GM18861 (cell line): ENCODE measurements around the gene ZCCHC4.

ENCODE experiments used
- ATAC-seq: cut with Tn5 transposase; IDR thresholded peaks from one replicate; pipeline ENCODE4 v1.9.1; 2021; ENCODE audit not compliant: unreplicated experiment

The ZCCHC4 gene

DNA sequence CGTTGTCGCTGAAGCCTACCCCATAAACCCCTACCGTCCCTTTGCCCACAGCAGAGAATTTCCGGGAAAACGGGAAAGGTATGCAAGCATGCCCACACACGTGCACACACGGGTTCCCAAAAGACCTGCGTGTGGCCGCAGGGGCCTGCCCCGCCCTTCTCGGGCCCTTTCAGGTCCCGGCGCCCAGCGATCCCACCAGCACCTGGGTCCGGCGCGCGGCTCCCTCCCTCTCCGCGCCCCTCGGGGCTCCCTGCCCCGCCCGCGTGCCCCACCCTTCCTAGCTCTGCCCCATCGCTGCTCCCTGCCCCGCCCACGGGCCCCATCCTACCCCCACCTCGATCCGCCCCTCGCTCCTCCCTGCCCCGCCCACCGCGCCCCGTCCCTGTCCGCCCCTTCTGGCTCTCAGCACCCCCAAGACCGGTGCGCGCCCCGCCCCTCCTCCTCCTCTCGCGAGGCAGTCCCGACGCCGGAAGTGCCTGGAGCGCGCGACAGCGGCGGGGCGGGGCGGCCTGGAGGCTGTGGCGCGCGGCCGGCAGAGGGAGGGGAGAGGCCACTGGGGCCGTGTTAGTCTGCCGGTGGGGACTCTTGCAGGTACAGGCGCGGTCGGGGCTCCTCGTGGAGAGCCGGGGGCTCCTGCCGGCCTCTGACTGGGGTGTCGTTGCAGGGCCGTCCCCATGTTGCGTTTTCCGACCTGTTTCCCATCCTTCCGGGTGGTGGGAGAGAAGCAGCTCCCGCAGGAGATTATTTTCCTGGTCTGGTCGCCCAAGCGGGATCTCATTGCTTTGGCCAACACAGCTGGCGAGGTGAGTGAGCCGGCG lies 64.4 kb downstream of the ZCCHC4 start, which contains the start of gene ANAPC4:
Gene ANAPC4, plus strand, starts transcription at position 510 of the 818 bp plus-strand sequence. Its CDS starts 165 bp downstream, at position 675.
- peak; percentile 89 for ATAC-seq

DNA sequence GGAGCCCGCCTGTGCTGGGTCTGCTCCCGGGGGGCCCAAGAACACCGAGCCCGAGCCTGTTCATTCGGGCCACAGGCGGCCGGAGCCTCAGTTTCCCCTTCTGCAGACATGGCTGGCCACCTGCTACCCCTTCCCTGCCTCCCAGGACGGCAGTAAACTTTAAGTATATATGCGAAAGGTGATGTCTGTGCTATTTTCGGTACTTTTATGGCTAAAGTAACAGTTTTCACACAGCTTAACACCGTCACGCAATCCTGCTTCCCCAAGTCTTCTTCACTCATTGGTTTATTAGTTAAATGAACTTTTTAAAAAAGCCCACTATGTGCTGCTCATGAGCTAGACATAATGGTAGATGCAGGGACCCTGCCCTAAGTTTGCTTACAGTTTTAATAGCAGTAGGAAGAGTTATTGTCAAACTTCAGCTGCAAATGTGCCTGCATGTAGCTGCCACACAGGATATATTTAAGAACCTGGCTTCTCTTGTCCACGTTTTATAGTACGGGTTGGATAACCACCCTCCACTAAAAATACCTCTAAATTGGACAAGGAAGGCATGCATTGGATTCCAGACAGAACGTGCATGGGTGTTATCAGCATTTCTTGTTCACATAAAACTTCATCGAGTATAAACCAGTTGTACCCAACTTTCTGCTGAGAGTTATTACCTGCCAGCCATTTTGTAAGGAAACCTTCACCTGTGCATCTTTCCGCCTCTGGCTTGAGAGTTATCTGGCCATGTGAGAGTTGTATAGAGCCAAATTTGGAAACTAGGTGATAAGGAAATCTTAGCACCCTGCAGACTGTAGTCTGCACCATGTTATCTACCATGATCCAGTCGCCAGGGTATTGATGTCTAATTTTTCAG lies 65.2 kb downstream of the ZCCHC4 start:
- ATAC-seq: peak; percentile 10

DNA sequence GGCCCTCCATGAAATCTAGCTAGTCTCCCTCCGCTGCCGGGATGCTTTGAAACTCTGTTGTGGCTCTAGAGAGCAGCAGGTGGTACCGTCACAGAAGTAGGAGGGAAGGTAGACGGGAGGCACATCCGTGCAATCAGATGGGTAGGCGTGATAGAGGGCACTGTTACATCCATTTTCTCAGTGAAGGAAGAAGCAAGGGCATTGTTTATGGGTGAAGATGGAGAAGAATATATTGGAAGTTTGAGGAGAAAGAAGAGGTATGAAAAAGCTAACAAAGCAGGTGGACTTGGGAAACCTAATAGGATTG lies 65.8 kb downstream of the ZCCHC4 start:
- no peak for ATAC-seq

DNA sequence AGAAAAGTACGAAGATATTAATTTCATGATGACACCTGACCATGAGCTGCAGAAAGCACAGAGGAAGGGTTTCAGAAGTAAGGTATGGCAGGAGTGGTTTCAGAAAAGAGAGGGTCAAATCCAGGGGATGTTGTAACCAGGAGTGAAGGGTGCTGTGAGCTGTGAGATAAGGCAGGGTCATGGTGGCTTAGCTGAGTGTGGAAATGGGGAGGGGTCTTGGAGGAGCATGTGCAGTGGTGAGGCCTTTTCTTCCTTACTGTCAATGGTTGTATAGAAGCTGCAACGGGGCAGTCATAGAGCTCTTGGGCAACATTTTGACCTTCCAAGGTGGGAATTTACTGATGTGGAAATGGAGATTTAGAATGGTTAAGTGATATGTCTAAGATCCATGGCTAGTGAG lies 67.0 kb downstream of the ZCCHC4 start:
- no peak for ATAC-seq

DNA sequence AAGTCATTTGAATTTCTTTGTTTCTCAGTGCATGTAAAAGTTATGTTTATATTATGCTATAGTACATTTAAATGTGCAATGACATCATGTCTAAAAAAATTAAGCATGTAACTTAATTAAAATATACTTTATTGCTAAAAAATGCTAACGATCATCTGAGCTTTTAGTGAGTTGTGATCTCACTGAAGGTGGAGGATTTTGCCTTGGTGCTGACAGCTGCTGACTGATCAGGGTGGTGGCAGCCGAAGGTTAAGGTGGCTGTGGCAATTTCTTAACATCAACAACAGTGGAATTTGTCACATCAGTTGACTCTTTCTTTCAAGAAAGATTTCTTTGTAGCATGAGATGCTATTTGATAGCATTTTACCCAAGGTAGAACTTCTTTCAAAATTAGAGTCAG lies 71.1 kb downstream of the ZCCHC4 start:
- no peak for ATAC-seq

DNA sequence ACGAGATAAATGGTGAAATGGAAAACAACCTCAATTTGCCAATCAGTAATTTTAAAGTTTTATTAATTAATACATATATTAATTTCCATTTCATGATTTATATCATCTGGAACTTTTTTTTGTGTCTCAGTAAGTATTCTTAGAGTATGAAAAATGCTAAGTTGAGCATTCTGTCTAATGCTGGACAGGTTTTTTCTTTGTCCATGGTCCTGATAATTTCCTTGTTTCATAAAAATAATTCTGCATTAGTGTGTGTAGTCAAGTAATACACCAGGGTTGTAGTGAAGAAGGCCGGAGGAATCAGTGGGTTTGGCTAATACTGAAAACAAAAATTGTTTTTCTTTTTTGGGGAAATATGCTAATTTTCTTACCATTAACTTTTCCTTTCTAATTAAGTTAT lies 74.4 kb downstream of the ZCCHC4 start:
- no peak for ATAC-seq

DNA sequence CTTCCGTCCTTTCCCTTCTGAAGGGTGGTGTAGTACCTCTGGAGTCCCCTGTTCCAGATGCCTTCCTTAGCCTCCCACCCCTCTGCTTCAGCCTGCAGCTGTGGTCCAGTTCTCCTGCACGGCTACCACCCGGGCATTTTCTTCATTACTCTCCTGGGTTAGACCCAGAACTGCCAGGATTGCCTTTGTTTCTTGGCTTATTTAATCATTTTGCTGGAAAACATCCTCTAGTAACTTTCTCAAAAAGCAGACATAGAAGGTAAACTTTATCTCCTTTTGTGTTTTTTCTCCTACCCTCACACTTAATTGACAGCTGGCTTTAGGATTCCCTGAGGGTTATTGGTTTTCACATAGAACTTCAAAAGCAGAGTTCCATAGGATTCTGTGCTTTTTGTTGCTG lies 84.7 kb downstream of the ZCCHC4 start:
- ATAC-seq: no peak

DNA sequence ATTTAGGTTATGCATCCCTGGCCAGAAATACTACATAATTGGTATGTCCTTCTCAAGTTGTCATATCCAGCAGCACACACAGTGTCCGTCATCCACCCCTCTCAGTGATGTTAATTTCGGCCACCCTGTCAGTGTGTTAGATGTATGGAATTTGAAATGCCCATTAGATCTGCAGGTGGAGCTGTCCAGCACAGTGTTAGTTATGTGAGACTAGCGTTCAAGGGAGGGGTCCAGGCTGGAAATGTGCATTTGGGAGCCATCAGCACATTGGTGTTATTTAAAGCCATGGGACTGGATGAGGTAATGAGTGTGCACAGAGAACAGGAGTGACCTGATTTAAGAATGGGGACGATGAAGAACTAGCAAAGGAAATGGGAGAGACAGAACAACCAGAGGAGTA lies 86.9 kb downstream of the ZCCHC4 start:
- ATAC-seq: no peak

DNA sequence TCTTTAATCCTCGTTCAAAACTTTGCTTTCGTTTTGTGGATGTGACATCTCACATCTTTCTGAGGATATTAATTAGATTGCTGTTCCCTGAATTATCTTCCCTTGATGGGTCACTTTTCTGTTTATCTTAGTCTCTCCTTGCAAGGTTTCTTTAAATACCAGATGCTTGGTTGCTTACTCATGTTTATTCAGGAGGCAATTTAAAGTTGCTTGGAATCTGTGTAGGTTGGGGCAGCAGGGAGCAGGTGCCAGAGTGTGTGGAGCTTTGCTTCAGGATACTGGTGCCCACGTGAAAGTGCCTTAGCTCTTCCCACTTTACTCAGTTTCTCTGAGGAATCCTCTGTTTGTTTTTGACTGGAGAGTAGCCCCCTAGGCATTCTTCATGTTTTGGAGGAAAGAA lies 88.5 kb downstream of the ZCCHC4 start:
- ATAC-seq: no peak

DNA sequence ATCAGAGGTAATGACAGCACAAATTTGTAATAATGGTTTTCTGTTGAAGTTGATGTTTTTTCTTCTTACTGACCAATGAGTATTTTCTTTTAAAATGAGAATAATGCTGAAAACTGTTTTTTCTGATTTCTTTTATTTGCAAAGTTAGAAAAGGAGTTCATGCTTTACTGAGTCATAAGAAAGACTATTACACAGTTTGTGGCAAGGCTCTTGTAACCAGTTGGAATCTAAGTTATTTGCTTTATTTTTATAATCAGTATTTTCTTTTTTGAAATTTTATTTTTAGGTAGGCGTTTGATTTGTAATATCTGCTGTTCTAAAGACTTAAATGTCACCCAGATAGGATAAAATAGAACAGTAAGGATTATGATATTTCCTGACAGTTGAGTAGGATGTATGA lies 89.9 kb downstream of the ZCCHC4 start:
- ATAC-seq: no peak

DNA sequence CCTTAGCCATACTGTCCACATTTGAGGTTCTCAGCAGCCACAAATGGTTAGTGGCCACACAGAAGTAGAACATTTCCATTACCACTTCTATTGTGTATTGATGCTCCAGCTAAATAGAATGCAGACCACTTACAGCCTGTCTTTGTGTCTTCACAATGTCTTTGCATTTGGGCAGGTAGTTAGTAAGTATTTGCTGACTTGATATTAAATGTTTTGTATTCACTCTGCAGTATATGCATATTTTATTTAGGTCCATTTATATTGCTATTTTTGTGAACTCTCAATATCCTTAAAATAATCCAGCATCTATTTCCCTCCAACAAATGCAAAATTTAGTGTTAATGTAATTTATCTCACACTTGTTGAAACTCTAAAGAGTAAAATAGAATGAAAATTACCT lies 91.1 kb downstream of the ZCCHC4 start:
- ATAC-seq: no peak

DNA sequence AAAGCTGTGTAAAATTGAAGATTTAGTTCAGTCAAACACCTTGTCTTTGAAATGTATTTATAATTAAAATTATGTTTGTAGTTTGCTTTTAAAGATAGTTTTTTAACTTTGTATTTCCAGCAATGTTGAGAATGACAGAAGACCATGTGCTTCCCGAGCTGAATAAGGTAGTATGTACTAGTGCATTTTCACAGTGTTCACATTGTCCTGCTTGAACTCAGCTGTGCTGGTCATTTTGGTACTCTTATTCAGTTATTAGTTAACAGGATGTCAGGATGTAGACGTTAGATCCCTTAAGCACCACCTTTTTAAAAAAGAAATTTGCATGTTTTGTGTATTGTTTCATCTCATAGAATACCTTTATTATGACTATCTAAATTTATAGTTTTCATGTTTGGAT lies 92.9 kb downstream of the ZCCHC4 start:
- no peak for ATAC-seq

DNA sequence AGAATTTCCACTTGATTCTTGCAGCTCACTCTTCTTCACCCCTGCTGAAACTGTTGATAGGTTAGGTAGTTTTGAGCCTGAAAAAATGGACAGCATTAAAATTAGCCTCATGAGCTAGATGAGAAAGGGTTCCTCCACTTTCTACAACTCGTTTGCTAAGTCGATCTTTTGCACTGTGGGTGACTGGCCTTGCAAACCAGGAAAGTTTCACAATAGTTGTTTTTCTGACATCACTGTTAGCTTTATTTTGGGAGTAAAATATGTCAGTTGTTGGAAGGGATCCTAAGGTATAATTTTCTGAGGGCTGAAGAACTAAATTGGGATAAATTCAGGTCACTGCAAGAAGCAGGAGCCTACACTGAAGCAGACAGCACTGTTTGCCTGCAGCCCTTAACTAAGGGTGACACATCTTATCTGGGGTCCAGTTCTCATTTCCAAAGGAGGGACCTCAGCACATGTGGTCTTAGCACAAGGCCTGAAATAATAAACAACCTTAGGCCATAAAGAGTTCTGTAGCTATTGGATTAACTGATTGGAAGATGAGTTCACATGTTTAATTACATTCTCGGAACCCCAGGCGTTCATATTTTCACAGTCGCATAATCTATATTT lies 93.6 kb downstream of the ZCCHC4 start:
- ATAC-seq: no peak

DNA sequence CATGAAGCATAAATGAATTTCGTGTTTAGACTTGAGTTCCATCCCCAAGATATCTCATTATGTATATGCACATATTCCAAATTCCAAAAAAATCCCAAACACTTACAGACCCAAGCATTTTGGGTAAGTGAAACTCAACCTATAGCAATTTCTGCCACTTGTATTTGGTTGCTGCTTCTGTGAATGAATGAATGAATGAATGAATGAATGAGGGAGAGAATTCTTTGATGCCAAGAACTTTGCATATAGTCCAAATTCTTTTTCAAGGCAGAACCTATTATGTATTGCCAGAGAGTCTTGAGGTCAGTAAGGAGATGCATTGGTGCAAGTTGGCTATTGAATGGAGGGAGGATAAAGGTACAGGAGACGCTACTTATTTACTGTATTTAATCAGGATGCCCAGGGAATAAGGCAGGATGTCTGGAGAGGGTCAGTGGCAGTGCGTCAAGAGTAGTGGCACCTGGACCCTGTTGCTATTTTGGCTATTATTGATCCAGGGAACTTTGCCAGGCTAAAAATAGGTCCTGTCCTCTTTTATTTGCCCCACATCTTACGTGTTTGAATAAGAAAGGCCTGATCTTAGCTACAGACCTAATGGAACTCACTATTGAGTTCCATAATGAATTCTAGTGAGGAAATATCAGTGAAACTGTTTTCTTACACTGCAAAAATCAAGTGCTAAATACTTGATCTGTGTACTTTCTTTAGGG lies 98.4 kb downstream of the ZCCHC4 start:
- ATAC-seq: no peak

DNA sequence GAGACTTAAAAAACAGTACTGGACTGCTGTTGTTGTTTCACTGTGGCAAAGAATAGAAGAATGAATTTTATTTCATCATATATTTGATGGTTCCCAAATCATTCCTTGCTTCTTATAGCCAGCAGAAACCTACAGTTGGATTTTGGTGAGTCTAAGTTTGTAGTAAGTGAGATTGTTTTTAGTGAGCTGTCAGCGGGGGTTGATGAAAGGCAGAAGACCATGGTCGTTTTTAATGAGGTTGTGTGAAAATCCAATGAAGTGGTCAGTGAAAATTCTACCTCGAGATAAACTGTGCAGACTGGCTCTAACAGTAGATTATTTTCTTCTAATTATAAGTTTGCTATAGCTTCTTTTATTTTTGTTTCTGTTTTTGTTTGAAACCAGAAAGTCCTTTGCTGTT lies 100.7 kb downstream of the ZCCHC4 start:
- no peak for ATAC-seq

DNA sequence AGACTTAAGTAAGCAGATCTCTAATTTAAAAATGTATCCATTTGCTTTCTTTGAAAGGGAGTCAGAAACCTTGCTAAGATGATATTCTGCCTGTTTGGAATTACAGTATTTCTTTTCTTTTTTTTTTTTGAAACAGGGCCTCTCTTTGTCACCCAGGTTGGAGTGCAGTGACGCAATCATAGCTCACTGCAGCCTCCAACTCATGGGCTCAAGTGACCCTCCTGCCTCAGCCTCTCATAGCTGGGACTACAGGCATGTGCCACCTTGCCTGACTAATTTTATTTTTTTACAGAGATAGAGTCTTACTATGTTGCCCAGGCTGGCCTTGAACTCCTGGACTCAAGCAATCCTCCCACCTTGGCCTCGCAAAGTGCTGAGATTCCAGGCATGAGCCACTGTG lies 104.4 kb downstream of the ZCCHC4 start:
- no peak for ATAC-seq
